Right lobe of liver (tissue), 6 donors: ENCODE measurements around the gene COMP. TPM values are rescaled to one million over a fixed set of nuclear protein-coding genes. Genes with fewer than 3 reads are reported as not detected.

Source experiments
- ATAC-seq, 4 donors: fragments of 200-7000 bp; cut with Tn5 transposase; one replicate each; pipeline ENCODE4 v1.9.1; 2020; ENCODE audit warnings: mild to moderate bottlenecking in 4 of 4, moderate library complexity in 4 of 4
- DNase-seq, 3 donors: peaks; one replicate each; pipeline ENCODE4 v3.0.0-alpha.2; 2020
- H3K27ac ChIP-seq, 3 donors: fragments of 200-600 bp; one replicate each; pipeline ENCODE4 v1.8.0; 2022
- H3K27me3 ChIP-seq, 2 donors: fragments of 200-600 bp; one replicate each; pipeline ENCODE4 v1.8.0; 2022
- H3K36me3 ChIP-seq, 4 donors: fragments of 200-600 bp; sonication (generic) in 1 of 4; one replicate each; pipeline versions ENCODE4 v1.5.1 to v1.8.0; 2017 to 2022; ENCODE audit warnings: control low read depth in 1 of 4
- H3K4me1 ChIP-seq, 4 donors: fragments of 200-600 bp; sonication (generic) in 1 of 4; one replicate each; pipeline versions ENCODE4 v1.5.1 to v1.8.0; 2017 to 2022; ENCODE audit warnings: control low read depth in 1 of 4
- H3K4me3 ChIP-seq, 3 donors: fragments of 200-600 bp; one replicate each; pipeline ENCODE4 v1.8.0; 2022
- H3K9me3 ChIP-seq, 4 donors: fragments of 200-600 bp; sonication (generic) in 1 of 4; one replicate each; pipeline versions ENCODE4 v1.5.1 to v1.8.0; 2017 to 2022; ENCODE audit warnings: control low read depth in 1 of 4
- POLR2A ChIP-seq: fragments of 450-650 bp; IDR thresholded peaks from one replicate; pipeline ENCODE4 v1.6.1; 2017; ENCODE audit warnings: antibody characterized with exemption, mild to moderate bottlenecking
- WGBS: methylation state at CpG from one replicate; pipeline ENCODE4 v1.1.6; 2018; ENCODE audit warnings: low coverage, low lambda C conversion rate; ENCODE audit not compliant: insufficient coverage; ENCODE audit errors: missing lambda C conversion rate; 5-methylcytosine and 5-hydroxymethylcytosine counted together
- intact Hi-C, 2 donors: fragments of 100-400 bp; cut with DNase I; formaldehyde crosslinking; loops; one replicate each; pipeline versions ENCODE4 v1.11.2 to v1.14.1; 2022
- long read RNA-seq: library from polyadenylated mRNA; unstranded; transcript quantifications from one replicate; pipeline ENCODE4 v2.0.0, GENCODE V29; 2019
- total RNA-seq, 6 experiments: library from RNA; depleted of rRNA in 2 of 6; stranded (reverse); fragments of >200 nt in 2 of 6; fragmentation: NEBNext Ultra II Directional in 3 of 6; extraction: Animal tissue kit (Norgen Biotek cat#: 25700) in 3 of 6; gene quantifications; one replicate each; pipeline versions ENCODE4 v1.1.0 to v1.2.4, GENCODE V29; 2016 to 2023
- TF ChIP-seq, protein P1 (sequence below), 4 donors: fragments of 200-600 bp in 3 of 4; fragments of 450-650 bp in 1 of 4; IDR thresholded peaks; one replicate each; pipeline versions ENCODE4 v1.5.1 to v1.8.0; 2016 to 2022; ENCODE audit warnings: antibody characterized with exemption in 4 of 4, mild to moderate bottlenecking in 2 of 4
- donor health status: DM: no; HTN: yes; CAD: no.
- donor health status: DM: no; HTN: no; CAD: no.
- donor health status: DM: no; HTN: no; CAD: no.
- donor health status: DM: no; HTN: yes; CAD: no.
- donor health status: DM: no; HTN: yes; CAD: no.

Gene COMP
- total RNA-seq: under 1 TPM in 2 of 6 experiments, not detected in 4; 0.11 to 0.31 TPM
- long read RNA-seq: 0 reads

GRCh38 chr19:18790566-18791314 is at the start of gene COMP:
Gene COMP (minus strand): TSS chr19:18791305. CDS start chr19:18791269, 36 bp downstream.
- Histone ChIP-seq H3K4me1 (peaks cover 0 to 6% (median 0%) of the 10 kb centered on the region in 4 donors), H3K4me3 (no peak within 1 kb of the TSS), H3K36me3 (no peaks in the 10 kb centered on the region), H3K27me3 (peaks cover 20 to 41% of the 10 kb centered on the region in 2 donors), H3K9me3 (no peaks in the 10 kb centered on the region), H3K27ac (no peak within 1 kb of the TSS)
- no peak for ATAC-seq
- intact Hi-C loops: no loop called here
- peak in 1 of 3 donors; percentile 32 for DNase-seq
- no peak for TF ChIP-seq POLR2A
- TF ChIP-seq, protein P1, sequence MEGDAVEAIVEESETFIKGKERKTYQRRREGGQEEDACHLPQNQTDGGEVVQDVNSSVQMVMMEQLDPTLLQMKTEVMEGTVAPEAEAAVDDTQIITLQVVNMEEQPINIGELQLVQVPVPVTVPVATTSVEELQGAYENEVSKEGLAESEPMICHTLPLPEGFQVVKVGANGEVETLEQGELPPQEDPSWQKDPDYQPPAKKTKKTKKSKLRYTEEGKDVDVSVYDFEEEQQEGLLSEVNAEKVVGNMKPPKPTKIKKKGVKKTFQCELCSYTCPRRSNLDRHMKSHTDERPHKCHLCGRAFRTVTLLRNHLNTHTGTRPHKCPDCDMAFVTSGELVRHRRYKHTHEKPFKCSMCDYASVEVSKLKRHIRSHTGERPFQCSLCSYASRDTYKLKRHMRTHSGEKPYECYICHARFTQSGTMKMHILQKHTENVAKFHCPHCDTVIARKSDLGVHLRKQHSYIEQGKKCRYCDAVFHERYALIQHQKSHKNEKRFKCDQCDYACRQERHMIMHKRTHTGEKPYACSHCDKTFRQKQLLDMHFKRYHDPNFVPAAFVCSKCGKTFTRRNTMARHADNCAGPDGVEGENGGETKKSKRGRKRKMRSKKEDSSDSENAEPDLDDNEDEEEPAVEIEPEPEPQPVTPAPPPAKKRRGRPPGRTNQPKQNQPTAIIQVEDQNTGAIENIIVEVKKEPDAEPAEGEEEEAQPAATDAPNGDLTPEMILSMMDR (IDR thresholded peaks at IDR 0.05): no peak
- 4% methylated on average over 23 of the region's 61 CpGs for WGBS

- H3K27ac ChIP-seq: peak overlapping the region in 2 of 3 donors; percentile 42 to 44
- peak; percentile 6 to 48 (median 16) for ATAC-seq
- intact Hi-C loops: no loop called here
- no peaks in the 10 kb centered on the region for H3K27me3 ChIP-seq
- WGBS: 33% methylated on average over 2 of the region's 26 CpGs
- DNase-seq: no peak
- peaks cover 0 to 61% (median 17%) of the 10 kb centered on the region in 4 donors for H3K4me1 ChIP-seq
- H3K9me3 ChIP-seq: no peaks in the 10 kb centered on the region
- peak overlapping the region in 2 of 3 donors; percentile 4 to 16 for H3K4me3 ChIP-seq
- TF ChIP-seq, protein P1 (IDR thresholded peaks at IDR 0.05): no peak
- no peak for TF ChIP-seq POLR2A
- no peaks in the 10 kb centered on the region for H3K36me3 ChIP-seq
Observed at GRCh38 chr19:18840288-18841267, 49.5 kb upstream of the COMP start.

DNA sequence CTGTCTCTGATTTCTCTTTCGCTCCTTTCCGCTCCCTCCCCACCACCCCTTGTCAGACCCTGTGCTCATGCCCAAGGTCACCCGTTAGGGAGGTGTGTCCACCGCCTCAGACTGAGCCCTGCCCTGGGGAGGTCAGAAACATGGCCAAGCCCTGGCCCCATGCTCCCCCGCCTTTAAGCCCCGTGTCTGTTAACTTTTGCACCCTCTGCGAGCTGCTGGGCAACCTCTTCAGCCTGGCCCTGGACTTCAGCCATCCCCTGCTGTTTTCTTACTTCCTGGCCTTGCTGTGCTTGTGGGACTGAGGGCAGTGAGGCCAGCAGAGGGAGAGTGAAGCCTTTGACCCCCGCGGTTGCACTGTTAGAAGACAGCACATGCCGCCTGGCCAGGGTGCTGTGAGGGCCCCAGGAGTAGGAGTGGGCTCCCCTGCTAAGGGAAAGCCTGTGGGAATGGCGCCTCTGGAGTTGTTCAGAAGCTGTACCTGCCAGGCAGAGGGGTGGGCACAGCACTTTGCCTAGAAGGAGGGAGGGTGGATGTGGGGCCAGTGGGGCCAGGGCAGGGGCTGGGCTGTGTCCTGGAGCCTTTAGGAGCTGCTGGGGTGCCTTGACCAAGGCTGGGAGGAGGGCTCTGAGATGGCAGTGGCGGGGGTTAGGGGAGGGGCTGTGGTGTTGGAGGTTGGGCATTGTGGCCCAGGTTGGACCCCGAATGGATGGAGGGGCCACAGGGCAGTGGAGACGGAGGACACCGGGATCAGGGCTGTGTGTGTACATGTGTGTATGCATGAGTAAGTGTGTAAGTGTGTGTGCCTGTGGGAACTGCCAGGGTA is 48.6 kb upstream of the COMP start:
- Histone ChIP-seq H3K27ac (peak overlapping the region in 2 of 3 donors; percentile 42 to 44), H3K4me1 (peaks cover 0 to 70% (median 21%) of the 10 kb centered on the region in 4 donors), H3K27me3 (no peaks in the 10 kb centered on the region), H3K4me3 (peak overlapping the region in 1 of 3 donors; percentile 4), H3K9me3 (no peaks in the 10 kb centered on the region), H3K36me3 (peaks cover 0 to 5% (median 0%) of the 10 kb centered on the region in 4 donors)
- intact Hi-C loops: no loop called here
- no peak for TF ChIP-seq POLR2A
- TF ChIP-seq, protein P1 (IDR thresholded peaks at IDR 0.05): peak in 2 of 4 donors; percentile 12 to 17
- ATAC-seq (peak; percentile 91 to 93 (median 91)), DNase-seq (peak; percentile 63 to 91 (median 89))
- WGBS: 28% methylated on average over 9 of the region's 15 CpGs

- 51% methylated on average over 4 of the region's 4 CpGs for WGBS
- H3K4me3 ChIP-seq: peak overlapping the region in 1 of 3 donors; percentile 91
- H3K27ac ChIP-seq: peak overlapping the region in 2 of 3 donors; percentile 84 to 92
- H3K9me3 ChIP-seq: no peaks in the 10 kb centered on the region
- DNase-seq (no peak), ATAC-seq (no peak)
- intact Hi-C loops: no loop called here
- no peaks in the 10 kb centered on the region for H3K27me3 ChIP-seq
- TF ChIP-seq POLR2A: no peak
- TF ChIP-seq, protein P1 (IDR thresholded peaks at IDR 0.05): no peak
- H3K36me3 ChIP-seq: peaks cover 0 to 5% (median 0%) of the 10 kb centered on the region in 4 donors
- H3K4me1 ChIP-seq: peaks cover 0 to 56% (median 13%) of the 10 kb centered on the region in 4 donors
Observed at GRCh38 chr19:18834644-18834984, 43.5 kb upstream of the COMP start.
